DMS114 treated with DMSO at 0.1 percent for 48 hours (cell line): ENCODE measurements around the gene CENPL.

ENCODE experiments used
- DNase-seq: peaks from one replicate; lab custom pipeline; 2025; ENCODE audit not compliant: unreplicated experiment; lab: John Stamatoyannopoulos, UW

The CENPL gene, protein sequence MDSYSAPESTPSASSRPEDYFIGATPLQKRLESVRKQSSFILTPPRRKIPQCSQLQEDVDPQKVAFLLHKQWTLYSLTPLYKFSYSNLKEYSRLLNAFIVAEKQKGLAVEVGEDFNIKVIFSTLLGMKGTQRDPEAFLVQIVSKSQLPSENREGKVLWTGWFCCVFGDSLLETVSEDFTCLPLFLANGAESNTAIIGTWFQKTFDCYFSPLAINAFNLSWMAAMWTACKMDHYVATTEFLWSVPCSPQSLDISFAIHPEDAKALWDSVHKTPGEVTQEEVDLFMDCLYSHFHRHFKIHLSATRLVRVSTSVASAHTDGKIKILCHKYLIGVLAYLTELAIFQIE

DNA sequence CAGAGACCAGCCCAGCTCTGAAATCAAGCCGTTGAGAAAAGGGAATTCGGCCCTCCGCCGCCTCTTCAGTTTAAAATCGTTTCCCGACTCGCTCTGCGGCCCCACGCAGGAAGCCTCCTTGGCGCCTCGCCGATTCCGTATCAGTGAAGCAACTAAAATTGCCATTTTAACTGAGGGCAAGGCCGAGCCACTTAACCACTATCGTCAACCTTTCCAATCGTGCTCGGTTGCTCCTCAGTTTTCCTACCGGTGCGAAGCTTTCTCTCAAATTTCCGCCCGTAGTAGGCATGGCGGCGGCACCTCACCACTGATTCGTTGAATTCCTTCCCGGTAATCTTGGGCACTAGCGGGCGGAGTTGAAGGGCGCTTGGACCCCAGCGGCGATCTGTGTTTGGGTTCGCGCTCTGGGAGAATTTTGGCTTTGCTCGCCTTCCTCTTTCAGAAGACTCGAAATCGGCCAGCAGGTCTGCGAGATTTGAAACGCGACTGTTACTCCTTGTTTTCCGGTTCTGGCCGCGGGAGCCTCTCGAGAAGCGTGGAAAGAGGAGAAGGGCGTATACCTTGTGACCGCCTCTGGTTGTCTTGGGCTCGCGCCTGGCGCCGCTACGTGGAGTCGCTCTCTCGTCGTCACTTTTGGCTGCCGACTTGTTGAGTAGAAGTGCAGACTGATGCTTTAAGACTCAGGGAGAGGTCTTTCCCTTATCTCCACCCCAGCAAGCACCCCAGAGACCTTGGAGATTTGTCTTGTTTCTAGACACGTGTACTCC, at the start of gene CENPL, which contains the start of gene DARS2:
CENPL (minus strand) TSS at position 569 of the 767 bp plus-strand sequence. CDS start 13,584 bp downstream, outside the sequence.
DARS2 (plus strand) TSS at position 359 of the 767 bp plus-strand sequence. CDS start 557 bp downstream, outside the sequence.
- peak; percentile 97 for DNase-seq

DNA sequence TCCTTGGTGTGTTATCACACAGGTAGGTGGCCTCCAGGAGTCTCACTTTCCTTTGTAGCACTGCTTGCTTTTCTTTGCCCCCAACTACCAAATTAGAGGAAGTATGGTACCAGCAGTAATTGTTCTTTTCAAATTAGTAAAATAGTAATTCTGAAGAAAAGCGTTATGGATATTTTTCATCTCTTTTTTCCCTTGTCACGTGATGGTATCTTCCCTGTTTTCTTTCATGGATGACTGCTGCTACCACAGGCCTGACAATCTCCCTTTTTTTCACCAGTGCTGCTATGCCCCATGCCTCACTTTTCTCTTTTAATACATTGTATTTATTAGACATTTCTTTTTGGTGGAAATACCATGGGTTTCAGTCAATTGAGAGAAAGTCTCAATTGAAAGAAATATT, 46.8 kb upstream of the CENPL start:
- no peak for DNase-seq

DNA sequence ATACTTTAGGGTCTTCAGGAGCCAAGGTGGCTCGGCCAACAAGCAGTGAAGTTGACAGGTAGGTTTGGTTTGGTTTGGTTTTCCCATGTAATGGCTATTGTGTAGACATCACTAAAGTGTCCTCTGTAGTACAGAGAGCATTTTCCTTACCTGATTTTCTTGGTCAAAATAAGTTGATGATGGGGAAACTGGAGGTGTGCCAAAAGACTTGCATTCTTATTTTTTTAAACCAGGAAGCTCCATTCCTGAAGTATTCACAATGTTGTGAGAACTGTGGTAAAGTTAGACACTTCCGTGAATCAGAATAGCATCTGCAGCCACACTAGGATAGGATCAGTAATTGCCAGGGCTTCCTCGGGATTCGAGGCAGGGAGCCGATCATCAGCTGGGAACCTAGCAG, 46.4 kb upstream of the CENPL start:
- DNase-seq = no peak

DNA sequence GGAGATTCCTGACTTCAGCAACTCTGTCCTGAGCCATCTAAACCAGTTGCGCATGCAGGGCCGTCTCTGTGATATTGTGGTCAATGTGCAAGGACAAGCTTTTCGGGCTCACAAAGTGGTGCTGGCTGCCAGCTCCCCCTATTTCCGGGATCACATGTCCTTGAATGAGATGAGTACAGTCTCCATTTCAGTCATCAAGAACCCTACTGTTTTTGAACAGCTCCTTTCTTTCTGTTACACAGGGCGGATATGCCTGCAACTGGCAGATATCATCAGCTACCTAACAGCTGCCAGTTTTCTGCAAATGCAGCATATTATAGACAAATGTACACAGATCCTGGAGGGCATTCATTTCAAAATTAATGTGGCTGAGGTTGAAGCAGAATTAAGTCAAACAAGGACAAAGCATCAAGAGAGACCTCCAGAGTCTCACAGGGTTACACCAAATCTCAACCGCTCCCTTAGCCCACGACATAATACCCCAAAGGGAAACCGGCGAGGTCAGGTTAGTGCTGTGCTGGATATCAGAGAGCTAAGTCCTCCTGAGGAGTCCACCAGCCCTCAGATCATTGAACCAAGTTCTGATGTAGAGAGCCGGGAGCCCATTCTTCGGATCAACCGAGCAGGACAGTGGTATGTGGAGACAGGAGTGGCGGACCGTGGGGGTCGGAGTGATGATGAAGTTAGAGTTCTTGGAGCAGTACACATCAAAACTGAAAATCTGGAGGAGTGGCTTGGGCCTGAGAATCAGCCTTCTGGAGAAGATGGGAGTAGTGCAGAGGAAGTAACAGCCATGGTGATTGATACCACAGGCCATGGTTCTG, 45.8 kb upstream of the CENPL start:
- no peak for DNase-seq

DNA sequence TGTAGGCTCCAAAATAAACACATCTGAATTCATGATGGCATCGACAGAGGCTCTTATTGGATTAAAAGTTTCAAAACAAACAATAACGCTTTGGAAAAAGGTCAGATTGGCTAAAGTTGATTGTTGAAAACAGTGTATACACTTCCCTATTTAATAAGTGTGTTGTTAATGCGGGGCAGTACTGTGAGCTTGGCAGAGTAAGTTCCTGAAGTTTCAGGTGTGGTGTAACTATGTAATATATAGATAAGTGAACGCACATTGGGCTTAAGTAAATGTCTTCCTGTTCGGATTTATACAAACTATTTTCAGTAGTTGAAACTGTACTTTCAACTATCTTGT, 44.3 kb upstream of the CENPL start:
- DNase-seq = no peak

DNA sequence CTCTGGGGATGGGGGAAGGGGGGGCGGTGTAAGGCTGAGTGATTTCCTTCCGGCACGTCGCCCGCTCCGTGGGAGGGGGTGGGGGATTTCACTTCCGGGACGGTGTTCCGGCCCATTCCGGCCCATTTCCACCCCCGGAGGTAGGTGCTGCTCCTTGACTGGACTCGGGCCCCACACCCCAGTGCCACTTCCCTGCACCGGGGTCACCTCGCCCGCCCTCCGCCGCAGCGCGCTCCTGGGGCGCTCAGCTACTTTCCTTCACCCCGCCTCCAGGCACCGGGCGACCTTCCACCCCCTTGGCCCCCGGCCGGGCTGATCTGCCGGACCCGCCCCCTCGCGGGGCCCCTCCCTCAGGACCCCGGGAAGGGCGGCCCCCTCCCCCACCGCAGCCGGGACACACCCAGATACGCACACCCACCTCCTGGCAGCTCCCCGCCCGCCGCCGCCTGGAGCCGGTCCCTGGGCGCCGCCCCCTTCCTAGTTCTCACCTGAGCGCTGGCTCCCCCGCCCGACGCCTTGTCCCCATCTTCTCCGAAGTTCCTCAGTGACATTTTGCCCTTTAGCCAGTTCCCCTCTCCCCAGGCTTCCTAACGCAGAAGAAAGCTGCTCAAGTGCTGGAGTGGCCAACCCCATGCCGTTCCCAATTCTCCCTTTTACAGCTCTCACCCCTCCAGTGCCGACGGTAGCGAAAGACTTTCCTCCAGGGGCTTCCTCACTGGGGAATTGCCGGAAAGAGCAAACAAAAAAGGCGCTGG, 43.8 kb upstream of the CENPL start, which contains the start of gene ZBTB37:
ZBTB37 (plus strand) TSS at position 115 of the 755 bp plus-strand sequence. CDS start 1,846 bp downstream, outside the sequence.
- peak; percentile 84 for DNase-seq

DNA sequence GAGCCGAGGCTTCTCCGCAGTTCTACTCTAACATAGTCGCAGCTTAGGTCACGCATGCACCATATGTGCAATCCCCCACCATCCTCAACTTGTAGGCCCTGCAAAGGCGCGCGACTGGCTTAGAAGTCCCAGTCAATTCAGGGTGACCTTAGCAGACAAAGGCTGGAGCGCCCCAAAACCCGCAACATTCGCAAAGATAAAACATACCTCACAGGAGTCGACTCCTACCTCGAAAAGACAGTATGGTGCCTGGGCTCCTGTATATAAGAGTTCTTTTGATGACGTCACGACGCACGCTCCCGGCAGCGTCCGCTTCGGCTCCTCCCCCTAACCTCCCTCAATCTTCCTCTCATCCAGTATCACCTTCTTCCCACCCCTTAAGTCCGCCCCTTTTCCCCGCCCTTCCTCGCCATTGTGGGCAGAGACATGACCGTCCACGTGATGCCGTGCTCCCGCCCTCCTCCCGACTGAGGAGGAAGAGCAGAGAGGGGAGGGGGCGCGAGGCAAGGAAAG, 43.1 kb upstream of the CENPL start, which contains the start of gene GAS5:
GAS5 (minus strand) TSS at position 237 of the 513 bp plus-strand sequence.
- DNase-seq = peak; percentile 99

DNA sequence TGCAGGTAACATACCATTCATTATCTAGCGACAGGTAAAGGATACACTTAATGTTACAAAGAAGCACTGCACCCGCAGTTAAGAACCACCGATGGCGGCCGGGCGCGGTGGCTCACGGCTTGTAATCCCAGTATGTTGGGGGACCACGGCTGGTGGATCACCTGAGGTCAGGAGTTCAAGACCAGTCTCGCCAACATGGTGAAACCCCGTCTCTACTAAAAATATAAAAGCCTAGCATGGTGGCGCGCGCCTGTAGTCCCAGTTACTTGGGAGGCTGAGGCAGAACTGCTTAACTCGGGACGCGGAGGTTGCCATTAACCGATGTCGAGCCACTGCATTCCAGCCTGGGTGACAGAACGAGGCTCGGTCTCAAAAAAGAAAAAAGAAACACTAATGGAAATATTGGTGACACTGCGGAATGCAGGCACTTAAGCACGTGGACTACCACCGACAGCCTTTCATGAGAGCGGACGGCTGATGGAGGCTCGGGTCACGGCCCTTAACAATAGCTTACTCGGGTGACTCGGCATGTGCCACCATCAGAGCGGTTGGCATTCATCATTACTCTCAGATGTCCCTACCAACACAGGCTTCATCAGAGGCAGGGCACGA, 42.6 kb upstream of the CENPL start:
- DNase-seq = no peak

DNA sequence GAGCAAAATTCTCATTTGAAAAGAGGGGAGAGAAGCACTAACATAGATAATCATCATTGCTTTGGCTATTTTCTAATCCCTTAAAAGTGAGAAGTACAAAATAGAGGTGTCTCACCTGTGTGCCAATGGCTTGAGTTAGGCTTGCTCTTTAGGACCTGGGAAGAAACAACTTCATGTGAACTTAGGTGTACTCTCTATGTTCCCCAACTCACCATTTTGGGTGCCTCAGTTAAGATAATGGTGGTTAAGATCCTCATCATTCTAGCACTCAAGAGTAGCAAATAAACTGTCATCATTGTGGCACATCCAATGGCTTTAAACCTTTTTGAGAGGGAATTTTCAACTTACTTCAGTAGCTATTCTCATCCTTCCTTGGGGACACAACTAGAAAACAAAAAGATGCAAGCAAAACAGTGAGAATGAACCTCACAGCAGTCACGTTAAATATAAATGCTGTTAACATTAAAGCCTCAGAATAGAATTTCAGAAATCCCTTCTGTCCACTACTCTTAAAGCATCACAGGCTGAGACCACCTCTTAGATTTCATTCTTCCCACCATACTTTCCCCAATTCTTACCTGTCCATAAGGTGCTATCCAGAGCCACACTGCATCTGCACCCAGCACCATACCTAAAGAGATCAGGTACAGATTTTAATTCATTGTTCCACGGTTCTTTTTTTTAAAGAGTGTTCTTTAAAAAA, 41.9 kb upstream of the CENPL start:
- DNase-seq = no peak

DNA sequence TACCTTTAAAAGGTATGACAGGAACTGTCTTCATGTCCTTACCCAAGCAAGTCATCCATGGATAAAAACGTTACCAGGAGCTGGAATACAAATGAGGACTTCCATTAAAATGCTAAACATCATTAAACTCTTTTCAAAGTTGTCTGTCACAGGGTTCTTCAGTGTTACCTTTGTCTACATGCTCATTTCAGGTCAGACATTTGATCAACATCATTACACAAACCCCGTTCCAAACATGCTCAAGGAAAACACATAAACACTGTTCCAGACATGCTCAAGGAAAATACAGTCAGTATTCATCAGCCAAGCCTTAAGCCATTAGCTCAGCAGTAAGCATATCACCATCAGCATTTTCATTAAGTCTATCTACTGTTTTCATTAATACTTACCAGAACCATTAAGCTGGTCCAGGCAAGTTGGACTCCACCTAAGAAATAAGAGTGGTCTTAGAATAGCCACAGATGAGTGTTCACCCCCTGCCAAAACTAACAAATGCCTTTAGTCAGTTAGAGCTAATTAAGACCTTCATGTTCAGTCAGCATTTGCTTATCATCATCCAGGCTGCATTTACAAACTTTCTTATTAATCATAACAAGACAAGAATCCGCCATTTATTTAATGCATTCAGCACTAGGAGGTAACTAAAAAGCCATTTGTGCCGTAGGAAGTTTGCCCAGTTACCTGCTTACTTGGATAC, 40.9 kb upstream of the CENPL start:
- DNase-seq = no peak

DNA sequence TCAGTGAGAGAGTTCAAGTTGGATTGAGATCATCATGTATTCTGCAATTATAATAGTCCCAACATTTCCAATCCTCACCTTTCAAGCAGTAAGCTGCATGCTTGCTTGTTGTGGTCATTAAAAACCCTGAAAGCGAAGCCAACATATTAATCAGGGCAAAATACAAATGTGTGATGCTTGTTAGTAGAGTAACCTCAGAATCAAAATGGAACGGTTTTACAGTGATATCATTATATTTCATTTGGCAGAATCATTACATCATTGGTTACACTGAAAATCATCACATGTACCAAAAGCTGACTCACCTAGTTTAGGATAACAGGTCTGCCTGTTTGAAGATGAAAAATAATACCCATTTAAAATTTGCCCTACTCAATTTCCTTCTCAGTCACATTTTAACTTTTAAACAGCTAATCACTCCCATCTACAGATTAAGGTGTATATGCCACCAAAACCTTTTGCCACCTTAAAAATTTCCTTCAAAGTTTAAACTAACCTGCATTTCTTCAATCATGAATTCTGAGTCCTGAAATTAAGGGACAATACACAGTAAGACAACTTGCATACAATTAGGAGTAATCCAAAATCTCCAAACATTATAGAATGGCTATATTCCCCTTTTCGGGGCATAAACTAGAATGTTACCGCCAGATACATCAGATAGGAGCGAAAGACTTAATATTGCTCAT, 39.6 kb upstream of the CENPL start:
- DNase-seq = no peak

DNA sequence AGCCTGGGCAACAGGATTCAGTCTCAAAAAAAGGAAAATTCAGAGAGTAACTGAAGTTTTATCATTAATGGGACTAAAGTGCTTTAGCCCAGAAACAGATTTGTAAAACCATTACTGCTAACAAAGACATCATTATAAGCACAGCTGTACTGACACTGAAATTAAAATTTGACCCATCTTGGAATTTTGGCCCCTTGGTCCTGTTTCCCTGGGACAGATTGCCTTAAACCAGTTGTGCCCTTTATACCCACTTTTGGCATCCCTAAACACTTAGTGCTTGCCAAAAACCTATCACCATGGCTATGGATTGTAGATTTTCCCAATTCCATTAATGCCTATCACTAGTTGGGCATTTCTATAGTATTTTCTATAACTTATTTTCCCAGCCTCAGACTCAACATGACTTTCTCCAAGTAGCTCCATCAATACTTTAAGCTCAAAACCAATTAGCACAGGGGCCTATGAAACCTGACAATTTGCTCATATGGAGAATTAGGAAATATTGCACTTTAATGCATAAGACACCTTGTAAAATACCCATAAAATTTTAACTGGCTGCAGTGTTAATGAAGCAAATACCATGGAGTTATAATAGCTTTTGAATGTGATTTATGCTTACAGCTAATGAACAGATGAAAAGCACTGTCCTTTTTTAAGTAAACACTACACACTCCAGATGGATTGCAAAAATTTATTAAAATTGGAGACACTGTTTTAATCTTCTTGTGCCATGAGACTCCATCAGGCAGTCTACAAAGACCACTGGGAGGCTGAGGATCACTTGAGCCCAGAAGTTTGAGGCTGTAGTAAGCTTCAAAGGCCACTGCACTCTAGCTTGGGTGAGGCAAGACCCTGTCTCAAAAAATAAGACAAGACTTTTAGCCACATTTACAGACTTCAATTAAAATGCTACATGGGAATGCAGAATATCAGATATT, 38.8 kb upstream of the CENPL start:
- DNase-seq = peak; percentile 50

DNA sequence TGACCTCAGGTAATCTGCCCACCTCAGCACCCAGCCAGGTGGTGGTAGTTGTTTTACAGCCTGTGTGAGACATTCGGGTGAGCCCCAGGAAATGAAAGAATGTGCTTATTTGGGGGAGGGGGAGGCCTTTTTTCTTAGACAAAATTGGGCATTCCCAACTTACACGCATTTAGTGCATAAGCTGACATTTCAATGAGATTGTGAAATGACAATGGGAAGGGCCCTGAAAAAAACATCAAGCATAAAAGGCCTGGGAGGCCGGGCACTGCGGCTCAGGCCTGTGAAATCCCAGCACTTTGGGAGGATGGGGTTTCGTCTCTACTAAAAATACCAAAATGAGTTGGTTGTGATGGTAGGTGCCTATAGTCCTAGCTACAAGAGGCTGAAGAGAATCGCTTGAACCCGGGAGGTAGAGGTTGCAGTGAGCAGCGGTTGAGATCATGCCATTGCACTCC, 38.1 kb upstream of the CENPL start:
- peak; percentile 50 for DNase-seq

DNA sequence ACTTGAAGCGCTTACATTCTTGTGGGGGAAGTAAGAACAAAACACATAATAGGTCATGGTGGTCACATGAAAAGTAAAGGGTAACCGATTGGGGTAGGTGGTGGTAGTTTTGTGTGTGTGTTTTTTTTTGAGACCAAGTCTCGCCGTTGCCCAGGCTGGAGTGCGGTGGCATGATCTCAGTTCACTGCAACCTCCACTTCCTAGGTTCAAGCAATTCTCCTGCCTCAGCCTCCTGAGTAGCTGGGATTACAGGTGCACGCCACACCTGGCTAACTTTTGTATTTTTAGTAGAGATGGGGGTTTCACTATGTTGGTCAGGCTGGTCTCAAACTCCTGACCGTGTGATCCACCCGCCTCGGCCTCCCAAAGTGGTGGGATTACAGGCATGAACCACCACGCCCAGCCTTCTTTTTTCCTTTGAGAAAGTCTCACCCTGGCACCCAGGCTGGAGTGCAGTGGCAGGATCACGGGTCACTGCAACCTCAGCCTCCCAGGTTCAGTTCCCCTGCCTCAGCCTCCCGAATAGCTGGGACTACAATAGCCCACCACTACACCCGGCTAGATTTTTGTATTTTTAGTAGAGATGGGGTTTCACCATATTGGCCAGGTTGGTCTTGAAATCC, 37.6 kb upstream of the CENPL start:
- peak; percentile 33 for DNase-seq

DNA sequence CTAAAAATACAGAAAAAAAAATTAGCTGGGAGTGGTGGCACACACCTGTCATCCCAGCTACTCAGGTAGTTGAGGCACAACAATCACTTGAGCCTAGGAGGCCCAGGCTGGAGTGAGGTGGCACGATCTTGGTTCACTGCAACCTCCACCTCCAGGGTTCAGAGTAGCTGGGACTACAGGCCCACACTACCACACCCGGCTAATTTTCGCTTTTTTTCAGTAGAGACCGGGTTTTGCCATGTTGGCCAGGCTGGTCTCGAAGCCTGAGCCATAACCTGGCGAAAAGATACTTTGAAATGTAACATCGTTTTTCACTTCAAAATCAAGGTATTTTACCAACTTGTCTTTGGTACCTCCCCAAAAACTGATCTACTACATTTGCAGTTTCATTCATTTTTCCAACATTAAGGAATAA, 37.1 kb upstream of the CENPL start:
- no peak for DNase-seq

DNA sequence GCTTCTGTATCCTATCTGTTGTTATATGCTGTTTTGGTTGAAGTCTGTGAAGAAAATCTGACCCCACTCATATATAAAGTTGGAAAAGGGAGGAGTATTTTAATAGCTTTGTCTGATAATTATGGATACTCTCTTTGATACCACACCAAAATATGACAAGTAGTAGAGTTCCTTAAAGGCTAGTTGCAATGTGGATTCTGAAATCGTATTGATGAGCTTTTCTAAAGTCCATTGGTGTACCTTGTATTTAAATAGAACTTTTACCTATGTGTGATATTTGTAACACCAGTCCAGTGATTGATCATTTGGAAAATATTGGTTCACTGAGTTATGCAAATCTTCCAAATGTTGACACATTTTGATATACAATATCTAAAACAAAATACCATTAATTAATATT, 35.4 kb upstream of the CENPL start:
- no peak for DNase-seq
